M059J (cell line): ENCODE results near the gene HAUS3. TPM values are rescaled to one million over a fixed set of nuclear protein-coding genes. Genes with fewer than 3 reads are reported as not detected.
A peak's percentile ranks its signal among the peaks of the same experiment; 100 is the strongest.

Experiments used
- DNase-seq: peaks from one replicate; pipeline ENCODE4 v3.0.0-alpha.2; 2012; ENCODE audit warnings: low read depth
- total RNA-seq: library from RNA; depleted of rRNA; stranded (reverse); fragments of >200 nt; shearing (Covaris generic); gene quantifications from 2 replicates; pipeline ENCODE4 v1.2.3, GENCODE V29; 2014; rRNA removed

The HAUS3 gene, protein sequence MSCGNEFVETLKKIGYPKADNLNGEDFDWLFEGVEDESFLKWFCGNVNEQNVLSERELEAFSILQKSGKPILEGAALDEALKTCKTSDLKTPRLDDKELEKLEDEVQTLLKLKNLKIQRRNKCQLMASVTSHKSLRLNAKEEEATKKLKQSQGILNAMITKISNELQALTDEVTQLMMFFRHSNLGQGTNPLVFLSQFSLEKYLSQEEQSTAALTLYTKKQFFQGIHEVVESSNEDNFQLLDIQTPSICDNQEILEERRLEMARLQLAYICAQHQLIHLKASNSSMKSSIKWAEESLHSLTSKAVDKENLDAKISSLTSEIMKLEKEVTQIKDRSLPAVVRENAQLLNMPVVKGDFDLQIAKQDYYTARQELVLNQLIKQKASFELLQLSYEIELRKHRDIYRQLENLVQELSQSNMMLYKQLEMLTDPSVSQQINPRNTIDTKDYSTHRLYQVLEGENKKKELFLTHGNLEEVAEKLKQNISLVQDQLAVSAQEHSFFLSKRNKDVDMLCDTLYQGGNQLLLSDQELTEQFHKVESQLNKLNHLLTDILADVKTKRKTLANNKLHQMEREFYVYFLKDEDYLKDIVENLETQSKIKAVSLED
- total RNA-seq = 7.7 and 14.2 TPM in 2 replicates

DNA sequence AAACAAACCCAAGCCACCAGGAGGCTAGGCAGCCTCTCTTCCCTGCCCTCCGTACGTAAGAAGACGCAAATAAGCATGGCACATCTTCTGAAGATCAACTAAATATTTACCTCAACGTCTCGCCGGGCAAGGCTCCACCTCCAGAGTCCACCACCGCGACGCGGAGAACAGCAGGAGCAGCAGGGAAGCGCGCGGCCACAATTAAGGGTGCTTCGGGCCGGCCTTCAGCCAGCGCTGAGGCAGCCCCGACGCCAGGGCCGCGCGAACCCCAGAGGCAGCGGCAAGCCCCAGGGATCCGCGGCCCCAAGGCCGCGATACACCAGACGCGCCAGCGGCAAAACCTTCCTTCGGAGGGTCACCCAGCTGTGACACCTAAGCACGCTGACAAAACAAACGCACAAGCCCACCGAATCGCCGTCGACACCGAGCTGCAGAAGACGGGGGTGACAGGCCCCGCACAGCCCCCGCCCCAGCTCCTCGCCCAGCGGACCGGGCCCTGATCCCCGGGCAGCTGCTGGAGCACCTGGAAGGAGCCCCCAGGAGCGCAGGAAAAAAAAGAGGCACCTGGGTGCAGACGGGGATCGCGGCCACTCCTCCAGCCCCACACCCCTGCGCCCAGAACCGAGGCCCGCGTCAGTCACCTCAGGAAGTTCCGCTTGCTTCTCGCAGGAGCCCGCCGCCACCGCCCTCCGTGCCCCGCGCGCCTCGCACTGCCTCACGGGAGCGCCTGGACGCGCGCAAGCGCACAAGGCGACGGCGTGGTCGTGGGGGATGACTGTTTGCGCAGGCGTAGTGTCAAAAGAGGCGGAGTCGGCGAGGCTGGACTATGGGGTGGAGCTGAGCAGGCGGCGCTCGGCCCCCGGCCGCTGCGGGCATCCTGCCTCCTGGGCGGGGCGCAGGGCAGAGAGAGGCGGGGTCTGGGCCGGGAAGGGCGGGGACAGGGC, at the start of gene HAUS3, which contains the start of gene POLN:
Gene HAUS3 (minus strand): TSS at position 712 of the 944 bp plus-strand sequence. CDS start 1,175 bp downstream, outside the sequence.
Gene POLN (minus strand): TSS at position 712 of the 944 bp plus-strand sequence. CDS start 12,890 bp downstream, outside the sequence.
- peak; percentile 94 for DNase-seq

DNA sequence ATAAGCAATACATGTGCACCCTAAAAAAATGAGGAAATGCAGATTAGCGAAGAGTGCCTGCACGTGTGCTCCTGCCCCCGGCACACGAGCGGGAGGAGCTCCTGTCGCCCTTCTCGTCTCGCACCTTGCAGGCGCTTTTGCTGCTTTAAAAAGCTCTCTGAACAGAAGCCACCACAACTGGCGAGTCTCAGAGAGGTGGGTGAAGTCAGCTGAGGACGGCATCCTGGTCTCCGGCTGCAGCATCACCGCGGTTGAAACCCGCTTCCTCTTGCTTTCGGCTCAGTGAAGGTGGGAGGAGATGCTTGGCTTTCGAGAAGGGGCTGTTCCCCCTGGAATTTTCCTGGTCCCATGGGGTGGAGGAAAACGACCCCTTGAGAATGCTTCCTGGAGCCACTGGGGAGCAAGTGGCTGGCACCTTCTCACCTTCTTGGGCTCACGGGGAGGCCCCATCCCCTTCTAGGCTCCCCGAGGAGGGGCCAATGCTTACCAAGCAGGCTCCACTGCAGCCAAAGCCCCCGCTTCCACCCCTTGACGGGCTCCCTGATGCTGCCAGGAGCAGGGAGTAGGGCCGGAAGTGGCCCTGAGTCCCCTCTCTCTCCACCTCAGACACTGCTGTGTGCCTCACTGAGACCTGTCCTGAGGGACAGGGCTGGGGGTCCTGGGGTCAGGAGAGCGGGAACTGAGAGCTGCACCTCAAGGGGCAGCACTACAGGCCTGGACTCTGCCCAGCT, 49.2 kb upstream of the HAUS3 start:
- no peak for DNase-seq

DNA sequence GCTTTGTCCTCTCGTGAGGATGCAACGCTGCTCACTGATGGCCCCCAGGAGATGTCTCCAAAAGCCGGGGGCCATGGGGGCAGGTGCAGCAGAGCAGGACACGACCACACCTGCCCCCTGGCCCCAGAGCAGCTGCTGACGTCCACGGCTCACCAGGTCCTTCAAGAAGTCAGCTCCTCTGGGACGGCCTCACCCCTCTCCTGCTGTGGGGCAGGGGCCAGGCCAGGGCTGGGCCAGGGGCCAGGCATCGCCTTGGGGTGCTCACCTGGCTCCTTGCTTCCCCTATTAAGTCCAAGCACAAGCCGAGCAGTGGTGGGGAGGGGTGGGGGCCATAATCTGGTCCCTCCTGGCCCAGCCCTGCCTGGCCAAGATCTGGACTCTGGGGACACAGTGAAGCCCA, 48.6 kb upstream of the HAUS3 start:
- DNase-seq = no peak

DNA sequence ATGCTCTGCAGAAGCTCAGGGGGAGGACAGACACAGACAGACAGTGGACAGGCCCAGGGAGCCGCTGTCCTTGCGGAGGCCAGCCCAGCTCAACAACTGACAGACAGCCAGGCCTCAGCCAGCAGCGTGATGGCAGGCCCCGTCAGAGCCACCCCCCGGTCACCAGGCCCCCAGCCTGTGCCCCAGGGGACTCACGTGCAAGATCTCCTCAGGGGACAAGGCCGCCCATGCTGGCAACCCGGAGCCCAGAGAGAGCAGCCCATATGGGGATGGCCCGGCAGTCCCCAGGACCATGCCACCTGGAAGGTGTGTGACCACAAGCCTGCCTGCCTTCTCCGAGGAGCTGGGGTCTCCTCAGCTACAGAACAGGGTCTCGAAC, 48.0 kb upstream of the HAUS3 start:
- DNase-seq = no peak

DNA sequence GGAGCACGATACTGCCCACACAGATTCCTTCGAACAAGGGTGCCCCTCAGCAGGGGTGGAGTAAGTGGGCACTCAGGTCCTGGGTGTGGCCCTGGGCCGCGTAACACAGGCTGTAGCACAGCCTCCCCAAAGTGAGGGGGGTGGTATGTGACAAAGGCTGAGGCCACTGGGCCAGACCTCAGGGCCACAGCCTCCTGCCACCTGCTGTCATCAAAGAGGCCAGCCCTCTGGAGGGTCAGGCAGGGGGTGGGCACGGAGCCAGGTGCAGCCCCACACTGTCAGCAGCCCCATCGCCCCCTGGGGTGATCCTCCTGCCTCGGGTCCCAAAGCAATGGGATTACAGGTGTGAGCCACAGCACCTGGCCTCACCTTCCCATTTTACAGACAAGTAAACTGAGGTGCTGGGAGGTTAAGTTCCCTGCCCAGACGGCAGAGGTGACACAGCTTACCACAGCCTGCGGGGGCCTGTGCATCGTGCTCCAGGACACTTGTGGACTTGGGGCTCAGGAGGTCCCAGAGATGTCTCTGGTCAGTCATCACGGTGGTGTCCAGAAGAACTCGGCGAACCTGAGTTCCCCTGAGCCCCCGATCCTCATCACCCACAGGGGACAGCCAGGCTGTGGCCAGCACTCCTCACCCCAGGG, 47.5 kb upstream of the HAUS3 start:
- no peak for DNase-seq

DNA sequence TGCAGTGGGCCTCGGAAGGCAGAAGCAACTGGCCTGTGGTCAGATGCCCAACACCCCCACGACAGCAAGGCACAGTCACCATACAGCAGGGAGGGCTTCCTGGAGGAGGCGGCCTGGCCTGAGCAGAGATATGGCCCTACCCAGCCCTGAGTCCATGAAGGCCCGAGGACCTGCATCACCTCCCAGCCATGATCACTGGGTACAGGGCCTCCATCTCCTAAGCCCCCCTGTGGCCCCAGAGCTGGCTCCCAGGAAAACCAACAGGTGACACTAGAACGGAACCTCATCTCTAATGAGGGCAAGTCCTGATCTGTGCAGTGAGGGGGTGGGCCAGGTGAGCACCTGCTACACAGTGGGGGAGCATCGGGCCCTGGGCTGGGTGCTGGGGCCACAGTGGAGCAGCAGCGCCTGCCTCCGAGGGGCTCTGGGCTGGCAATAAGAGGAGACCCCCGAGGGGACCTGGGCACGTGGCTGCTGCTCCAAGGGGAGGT, 46.2 kb upstream of the HAUS3 start:
- no peak for DNase-seq

DNA sequence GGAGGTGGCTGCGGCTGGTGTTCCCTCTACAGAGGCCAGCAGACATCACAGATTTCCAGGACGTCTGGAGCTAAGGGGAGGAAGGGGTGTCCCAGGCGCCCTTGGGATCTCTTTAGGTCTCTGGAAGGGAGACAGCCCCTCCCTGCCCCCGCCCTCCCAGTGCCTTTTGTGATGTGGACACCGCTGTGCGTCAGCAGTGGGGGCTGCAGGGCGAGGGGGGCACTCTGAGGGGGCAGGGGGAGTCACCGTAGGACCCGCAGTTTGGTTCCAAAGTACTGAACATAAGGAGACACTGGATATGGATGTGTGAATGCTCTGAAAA, 45.6 kb upstream of the HAUS3 start:
- DNase-seq = no peak

DNA sequence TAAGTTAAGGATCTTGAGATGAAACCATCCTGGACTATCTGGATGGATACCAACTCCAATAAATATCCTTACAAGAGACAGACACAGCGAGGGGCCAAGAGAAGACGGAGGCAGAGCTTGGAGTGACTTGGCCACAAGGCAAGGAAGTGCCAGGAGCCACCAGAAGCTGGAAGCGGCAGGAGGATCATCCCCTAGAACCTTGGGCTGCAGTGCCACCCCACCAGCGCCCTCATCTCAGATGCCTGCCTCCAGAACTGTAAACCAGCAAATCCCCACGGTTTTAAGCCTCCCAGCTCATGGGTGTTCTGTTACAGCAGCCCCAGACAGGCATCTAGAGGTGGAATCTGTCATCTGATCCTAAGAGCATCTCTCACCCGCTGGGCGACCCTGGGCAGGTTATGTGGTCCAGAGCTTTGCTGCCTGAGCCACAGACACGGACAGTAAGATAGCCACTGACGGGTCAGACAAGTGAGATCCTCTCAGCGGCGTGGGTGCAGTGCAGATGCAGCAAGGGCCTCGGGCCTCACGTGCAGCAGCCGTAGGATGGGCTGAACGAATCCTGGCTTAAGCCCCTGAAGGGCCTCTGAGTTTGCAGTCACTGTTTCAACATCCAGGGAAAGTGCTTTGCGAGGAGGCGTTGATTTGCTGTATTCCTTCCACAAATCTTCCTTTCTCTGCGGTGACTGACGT, 45.1 kb upstream of the HAUS3 start:
- no peak for DNase-seq

DNA sequence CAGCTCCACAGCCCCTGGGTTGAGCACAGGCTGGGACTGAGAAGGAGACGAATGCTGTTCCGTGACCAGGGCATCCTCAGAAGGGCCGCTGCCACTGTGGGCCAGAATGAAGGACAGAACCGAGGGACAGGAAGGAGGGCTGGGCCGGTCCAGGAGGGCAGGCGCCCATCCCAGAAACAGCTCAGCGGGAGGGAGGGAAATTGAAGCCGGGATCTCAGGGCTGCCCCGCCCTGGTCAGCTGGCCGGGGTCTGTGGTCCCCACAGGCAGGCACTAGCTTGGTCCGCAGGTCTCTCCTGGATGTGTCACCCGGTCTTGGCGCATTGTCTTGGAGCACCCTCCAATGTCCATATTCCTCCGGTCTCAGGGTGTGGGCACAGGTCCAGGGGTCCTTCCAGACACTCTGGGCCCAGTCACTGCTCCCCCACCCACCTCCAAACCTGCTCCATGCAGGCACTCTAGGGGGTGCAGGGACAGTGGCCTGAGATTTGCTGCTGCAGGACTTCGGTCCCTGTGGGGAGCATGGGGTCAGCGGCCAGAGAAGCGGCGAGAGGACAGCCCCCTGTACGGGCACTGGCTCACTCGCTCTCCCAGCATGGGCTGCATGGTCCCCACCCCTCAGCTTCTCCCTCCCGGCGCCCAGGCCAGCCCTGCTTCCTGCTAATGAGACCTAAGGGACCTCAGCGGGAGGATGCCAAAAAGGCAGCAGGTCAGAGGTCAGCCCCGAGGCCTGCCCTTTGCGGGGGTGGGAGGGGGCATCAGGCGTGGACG, 43.9 kb upstream of the HAUS3 start:
- no peak for DNase-seq

DNA sequence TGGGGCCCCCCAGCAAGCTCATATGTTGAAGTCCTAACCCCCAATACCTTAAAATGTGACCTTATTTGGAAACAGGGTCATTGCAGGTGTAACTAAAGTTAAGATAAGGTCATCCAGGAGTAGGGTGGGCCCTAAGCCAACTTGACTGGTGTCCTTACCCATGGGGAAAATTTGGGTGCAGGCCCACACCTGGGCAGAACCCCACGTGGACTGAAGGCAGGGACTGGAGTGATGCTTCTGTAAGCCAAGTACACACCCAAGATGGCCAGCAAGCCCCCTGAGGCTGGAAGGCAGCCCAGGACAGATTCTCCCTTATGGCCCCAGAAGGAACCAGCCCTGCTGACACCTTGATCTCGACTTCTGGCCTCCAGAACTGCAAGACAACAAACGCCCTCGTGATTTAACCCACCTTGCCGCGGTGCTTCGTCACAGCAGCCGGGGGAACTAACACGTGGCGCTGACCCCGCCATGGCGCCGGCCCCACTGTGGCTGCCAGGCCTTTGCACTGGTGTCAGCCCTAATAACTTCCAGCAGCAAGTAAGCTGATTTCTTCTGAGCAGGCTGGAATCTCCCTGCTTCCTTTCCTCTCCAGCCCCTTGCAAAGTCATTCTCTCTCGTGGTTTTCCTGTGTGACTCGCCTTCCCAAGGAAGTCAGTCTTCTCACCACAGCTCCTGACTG, 43.2 kb upstream of the HAUS3 start:
- DNase-seq = peak; percentile 58

DNA sequence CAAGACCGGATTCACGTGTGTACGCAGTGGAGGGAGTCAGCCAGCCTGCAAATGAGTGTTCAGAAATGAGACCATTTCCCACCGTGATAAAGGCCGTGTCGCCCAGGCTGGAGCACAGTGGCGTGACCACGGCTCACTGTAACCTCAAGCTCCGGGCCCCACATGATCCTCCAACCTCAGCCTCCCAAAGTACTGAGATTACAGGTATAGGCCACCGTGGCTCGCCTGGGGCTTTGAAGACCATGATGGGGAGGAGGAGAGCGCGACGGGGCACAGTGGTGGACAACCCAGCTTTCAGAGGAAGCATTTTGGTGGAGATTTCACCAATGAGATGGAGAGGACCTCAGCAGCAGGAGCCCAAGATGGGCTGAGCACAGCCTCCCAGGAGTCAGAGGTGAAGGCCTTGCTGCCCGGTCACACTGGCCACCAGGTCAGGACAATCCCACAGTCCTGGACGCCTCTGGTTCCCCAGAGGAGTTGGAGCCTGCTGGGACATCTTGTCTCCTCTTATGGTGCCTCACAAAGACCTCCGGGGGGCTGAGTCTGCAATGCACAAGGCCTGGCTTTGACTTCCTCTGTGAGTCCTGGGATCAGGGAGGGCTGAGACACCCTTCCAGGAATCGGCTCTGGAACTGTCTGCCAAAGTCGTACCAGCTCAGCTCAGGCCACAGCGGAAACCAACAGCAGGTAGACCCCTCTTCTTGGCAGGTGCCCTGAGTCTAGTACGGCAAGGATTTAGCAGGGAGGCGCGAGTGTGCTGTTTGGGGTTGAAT, 42.4 kb upstream of the HAUS3 start:
- no peak for DNase-seq

DNA sequence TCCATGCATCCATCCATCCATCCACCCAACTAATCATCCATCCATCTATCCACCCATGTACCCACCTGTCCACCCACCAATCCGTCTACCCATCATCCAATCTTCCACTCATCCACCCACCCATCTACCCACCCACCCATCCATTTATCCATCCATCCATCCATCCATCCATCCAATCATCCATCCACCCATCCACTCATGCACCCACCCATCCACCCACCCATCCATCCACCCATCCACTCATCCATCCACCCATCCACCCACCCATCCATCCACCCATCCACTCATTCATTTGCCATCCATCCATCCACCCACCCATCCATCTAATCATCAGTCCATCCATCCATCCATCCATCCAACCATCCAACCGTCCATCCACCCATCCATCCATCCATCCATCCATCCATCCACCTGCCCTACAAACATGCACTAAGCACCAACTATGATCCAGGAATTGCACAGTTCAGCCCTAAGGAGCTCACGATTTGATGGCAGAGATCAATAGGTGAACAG, 41.3 kb upstream of the HAUS3 start:
- DNase-seq = no peak

DNA sequence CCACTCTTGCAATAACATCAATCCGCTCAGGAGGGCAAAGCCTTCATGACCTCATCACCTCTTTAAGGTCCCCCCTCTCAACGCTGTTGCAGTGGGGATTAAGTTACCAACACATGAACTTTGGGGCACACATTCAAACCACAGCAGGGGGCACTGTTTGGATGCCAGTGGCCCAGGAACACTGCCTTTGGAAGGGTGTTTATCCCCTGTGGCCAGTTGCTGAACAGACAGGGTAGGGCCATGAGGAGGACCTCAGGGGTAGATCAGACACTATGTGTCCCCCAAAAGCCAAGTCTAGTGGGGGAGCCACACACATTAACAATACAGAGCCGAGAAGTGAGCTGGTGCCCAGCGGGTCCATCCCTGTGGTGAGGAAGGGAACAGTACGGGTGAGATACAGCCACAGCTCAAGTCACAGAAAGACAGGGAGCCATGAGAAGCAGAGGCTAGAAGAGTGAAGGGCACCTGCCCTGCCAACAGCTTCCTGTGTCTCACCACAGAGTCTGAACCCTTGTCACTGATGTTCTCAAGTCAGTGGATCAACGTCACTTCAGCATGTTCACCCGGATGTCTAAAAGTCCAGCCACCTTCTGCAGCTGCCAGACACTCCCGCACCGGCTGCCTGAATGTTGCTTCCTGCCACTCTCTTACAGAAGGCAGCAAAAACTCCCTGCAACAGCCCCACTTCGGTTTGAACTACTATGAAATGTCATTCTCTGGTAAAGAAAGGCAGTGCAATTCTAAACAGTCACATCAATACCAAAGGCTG, 39.8 kb upstream of the HAUS3 start:
- DNase-seq = peak; percentile 10

DNA sequence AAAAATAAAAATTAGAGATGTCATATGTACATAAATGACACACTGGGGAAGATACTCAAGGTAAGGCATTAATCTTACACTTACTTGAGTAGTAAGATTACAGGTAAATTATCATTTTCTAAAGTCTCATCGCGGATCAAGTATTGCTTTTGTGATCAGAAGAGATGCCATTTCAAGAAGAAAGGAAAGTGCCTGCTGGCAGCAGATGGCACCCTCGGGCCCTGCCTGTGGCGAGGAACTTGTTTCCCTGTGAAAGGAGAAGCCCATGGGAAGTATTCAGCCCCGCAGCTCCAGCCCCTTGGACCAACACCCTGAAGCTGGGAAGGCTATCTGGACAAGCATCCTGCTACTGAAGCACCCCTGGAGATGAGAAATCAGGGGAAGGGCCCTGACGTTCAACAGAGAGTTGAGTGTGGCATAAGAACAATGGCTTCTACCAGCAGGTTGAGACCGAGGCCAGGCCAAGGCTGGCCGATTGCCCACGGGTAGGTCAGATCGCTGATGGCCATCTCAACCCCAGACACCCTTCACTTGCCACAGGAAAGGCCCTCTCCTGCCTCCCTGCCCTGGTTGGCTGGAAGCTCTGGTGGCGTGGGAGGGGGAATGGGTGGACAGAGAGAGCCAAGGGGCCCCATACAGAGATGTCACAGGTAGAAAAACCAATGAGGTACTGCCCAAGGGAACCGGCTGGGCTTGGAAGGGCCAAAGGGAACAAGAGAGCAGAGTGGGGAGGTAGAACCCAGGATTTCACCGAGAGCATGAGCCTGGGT, 38.8 kb upstream of the HAUS3 start:
- peak; percentile 34 for DNase-seq

DNA sequence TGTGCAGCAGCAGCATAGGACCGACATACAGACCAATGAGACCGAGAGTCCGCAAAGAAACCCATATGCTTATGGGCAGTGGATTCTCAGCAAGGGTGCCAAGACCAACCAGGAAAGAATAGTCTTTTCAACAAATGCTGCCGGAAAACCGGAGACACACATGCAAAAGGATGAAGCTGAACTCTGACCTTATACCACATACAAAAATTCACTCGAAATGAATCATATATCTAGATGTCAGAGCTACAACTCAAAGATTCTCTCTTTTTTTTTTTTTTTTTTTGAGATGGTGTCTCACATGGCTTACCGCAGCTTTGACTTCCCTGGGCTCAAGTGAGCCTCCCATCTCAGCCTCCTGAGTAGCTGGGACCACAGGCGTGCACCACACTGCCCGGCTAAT, 36.0 kb upstream of the HAUS3 start:
- DNase-seq = no peak

DNA sequence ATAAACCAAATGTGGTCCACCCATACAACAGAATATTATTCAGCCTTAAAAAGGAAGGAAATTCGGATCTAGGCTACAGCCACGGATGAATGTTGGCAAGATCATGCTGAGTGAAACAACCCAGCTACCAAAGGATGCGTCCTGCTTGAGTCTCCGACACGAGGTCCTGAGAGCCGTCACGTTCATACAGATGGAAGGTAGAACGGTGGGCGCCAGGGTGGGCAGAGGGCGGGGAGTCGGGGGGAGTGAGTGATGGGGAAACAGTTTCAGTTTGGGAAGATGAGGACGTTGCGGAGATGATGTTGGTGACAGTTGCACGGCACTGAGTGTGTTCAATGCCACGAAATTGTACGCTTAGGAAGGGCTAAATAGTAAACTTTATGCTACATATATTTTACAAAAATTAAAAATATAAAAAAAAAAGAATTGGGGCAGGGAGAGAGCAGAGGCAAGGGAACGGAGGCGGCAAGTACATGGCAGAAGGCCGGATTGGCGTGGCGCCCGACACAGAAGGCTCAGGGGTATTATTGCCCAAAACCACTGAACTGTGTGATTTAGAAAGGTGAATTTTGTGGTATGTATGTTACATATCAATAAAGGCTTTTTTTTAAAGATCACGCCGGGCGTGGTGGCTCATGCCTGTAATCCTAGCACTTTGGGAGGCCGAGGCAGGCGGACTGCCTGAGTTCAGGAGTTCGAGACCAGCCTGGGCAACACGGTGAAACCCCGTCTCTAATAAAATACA, 34.8 kb upstream of the HAUS3 start:
- DNase-seq = no peak
